Measurements from ENCODE around the gene ZRANB3.
"Not testable (repeated sequence)": the region's sequence is repeated elsewhere in the genome, so short reads cannot be mapped to it uniquely, and the experiment has no call there.

ZRANB3 gene

GRCh38 chr2:135335256-135335655, 195.8 kb downstream of the ZRANB3 start:
- DNase-seq (ENCODE audit: low read depth in 2 of 2) = no peak

GRCh38 chr2:135327146-135327545, 203.9 kb downstream of the ZRANB3 start:
- DNase-seq (ENCODE audit: low read depth in 2 of 2) = no peak

- no peak for DNase-seq (ENCODE audit: low read depth in 2 of 2)
These were observed 210.3 kb downstream of the ZRANB3 start for GRCh38 chr2:135320465-135321355.

DNA sequence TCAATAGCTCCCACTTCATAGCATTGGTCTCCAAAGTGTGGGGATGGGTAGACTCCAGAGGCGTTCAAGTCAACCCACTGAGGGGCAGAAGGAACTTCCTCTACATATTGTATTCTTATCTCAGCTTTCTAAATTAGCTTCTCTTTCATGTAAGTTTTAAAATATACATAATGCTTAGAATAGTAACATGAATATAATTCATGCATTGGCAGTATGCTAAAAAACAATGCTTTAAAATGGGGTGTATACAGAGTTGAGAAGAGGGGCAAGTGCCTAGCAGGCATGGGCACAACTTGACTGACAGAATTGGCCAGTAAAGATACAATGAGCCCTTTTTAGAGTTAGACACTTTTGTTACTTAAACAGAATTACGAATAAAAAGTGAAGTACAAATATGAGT, 212.2 kb downstream of the ZRANB3 start:
- DNase-seq (ENCODE audit: low read depth in 2 of 2) = no peak

DNA sequence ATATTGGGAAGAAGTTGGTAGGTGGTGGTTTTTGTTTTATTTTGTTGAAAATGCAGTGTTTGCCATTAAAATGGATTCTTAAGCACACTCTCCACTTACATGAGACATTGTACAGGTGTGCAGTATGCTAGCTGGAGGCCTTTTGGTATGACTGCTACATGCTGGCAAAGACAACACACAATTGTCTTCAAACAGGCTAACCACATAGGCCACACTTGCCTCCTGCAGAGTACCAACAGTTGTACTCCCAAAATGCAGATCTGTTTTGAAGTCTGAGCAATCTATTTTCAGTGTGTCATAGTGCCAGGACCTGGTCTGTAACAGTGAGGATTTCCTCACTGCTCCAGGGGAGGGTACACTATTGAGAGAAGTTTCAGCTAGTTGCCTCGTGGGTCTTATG, 213.6 kb downstream of the ZRANB3 start:
- DNase-seq (ENCODE audit: low read depth in 2 of 2) = no peak

DNA sequence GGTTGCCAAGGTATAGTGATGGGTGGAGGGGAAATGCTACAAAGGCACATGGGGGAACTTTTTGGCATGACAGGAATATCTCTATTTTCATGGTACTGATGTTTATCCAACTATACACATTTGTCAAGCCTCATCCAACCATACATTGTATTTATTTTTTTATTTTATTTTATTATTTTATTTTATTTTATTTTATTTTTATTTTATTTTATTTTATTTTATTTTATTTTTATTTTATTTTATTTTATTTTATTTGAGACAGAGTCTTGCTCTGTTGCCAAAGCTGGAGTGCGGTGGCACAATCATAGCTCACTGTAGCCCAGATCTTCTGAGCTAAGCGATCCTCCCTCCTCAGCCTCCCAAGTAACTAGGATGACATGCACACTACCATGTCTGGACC, 219.1 kb downstream of the ZRANB3 start:
- no peak for DNase-seq (ENCODE audit: low read depth in 2 of 2)

DNA sequence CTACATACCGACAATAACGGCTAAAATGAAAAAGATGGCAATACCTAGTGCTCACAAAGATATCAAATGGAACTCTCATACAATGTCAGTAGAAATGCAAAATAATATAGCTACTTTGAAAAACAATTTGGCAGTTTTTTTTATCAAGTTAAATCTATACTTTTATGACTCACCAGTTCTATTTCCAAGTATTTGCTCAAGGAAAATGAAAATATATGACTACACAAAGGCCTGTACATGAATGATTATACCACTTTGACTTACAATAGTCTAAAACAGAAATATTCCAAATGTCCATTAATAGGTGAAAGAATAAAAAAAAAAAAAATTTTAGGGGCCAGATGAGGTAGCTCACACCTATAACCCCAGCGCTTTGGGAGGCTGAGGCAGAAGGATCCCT, 219.8 kb downstream of the ZRANB3 start:
- DNase-seq (ENCODE audit: low read depth in 2 of 2) = no peak

DNA sequence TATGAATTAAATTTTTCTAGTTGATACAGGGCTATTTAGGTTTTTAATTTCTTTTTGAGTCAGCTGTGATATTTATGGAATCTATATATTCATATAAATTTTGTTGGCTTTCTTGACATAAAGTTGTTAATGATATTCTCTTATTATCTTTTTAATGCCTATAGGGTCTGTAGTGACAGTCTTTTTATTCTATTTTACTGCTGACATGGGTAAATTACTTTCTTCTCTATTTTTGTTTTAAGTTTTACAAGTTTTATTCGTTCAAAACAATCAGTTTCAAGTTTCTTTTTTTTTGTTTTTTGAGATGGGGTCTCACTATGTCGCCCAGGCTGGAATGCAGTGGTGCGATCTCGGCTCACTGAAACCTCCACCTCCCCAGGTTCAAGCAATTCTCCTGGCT, 226.3 kb downstream of the ZRANB3 start:
- no peak for DNase-seq (ENCODE audit: low read depth in 2 of 2)

DNA sequence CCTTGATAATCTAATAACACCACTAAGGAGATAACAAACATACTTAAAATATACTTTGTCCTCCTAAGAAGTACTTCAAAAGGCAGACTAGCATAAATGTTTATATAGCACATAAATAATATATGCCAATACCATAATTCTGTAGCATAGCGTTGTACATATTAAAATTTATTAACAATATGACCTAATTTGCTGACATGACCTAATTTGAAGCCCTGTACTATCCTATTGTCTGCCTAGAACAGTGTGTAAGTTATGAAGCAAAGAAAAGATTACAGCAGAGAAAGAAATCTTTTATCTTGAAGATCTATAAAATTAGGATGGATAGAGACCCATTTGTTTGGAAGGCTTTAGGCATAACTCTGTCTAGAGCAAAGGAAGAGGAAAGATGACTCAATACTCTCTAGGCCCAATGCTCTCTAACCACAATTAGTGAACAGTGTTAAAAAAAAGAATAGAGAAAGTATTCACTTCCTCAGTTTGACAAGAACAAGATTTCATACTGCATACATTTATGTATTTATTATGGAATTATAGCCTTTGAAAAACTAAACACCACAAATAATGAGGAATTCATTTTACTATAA, 231.3 kb downstream of the ZRANB3 start:
- no peak for DNase-seq (ENCODE audit: low read depth in 2 of 2)

DNA sequence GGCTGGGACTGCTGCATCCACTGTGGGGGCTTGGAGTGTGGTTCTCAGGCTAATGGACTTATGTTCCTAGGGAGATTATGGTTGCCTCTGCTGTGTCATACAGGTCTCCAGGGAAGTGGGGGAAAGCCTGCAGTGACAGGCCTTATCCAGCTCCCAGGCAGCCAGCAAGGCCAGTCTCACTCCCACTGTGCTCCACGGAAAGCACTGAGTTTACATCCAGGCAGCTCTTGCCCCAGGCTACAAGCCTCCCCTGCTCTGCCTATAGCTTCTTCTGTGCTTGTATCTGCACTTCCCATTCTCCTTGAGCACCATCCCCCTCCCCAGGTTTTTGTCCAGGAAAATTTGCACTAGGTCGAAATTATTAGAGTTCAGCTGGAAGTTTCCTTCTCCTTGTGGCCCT, 231.9 kb downstream of the ZRANB3 start:
- DNase-seq (ENCODE audit: low read depth in 2 of 2) = no peak

DNA sequence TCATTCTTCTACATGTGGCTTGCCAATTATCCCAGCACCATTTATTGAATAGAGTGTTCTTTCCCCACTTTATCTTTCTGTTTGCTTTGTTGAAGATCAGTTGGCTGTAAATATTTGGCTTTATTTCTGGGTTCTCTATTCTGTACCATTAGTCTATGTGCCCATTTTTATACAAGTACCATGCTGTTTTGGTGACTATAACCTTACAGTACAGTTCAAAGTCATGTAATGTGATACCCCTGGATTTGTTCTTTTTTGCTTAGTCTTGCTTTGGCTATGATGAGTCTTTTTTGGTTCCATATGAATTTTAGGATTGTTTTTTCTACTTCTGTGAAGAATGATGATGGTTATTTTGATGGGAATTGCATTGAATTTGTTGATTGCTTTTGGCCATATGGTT, 243.9 kb downstream of the ZRANB3 start:
- DNase-seq (ENCODE audit: low read depth in 2 of 2) = not testable (repeated sequence)

DNA sequence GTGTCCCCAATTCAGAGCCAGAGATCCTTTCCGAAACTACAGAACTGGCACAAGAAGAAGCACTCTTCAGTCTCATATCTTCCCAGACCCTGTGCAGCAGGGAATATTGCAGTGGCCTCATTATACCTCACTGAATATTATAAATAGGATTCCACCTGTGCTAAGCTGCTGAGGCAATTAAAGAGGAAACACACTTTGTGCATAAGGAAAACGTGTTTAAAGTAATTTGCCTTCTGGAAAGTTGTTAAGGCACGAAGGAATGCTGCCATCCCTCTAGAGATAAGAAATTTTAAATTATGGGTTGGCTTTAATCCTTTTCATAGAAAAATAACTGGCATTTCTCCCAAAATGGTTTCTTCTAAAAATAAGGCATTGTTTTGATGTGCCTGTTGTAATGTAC, 245.6 kb downstream of the ZRANB3 start:
- no peak for DNase-seq (ENCODE audit: low read depth in 2 of 2)

GRCh38 chr2:135281379-135281778, 249.6 kb downstream of the ZRANB3 start:
- DNase-seq (ENCODE audit: low read depth in 2 of 2) = no peak

GRCh38 chr2:135279209-135279608, 251.8 kb downstream of the ZRANB3 start:
- DNase-seq (ENCODE audit: low read depth in 2 of 2) = no peak

GRCh38 chr2:135276525-135276924, 254.5 kb downstream of the ZRANB3 start:
- no peak for DNase-seq (ENCODE audit: low read depth in 2 of 2)

DNA sequence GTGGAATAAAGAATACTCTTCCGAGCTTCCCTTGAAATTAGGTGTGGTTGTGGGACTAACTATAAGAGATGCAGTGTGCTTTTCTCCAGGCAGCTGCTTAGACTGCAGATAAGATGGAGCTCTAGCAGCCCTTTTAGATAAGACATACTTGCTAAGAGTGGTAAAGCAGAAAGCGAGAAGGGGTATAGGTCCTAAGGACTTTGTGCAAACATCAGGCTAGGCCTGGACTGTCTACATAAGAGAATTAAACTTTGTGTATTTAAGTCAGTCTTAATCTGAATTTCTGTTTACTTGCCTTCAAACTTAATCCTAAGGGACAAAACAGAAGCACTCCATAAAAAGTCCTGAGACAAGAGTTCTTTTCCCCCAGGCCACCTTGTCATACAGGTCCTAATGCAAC, 260.0 kb downstream of the ZRANB3 start:
- no peak for DNase-seq (ENCODE audit: low read depth in 2 of 2)

DNA sequence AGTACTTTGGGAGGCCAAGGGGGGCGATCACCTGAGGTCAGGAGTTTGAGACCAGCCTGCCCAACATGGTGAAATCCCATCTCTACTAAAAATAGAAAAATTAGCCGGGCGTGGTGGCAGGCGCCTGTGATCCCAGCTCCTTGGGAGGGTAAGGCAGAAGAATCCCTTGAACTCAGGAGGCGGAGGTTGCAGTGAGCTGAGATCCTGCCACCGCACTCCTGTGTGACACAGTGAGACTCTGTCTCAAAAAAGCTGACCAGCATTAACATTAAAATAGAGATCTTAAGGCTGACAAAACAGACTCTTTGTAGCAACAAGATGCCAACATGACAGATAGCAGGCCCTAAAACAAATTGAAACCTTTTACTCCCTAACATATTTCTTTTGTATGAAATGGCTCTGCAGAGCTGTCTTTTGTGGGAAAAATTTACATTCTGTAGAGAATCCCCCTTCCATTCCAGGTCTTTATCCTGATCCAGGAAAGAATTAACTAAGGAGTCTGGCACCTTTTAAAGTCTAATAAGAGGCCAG, 265.0 kb downstream of the ZRANB3 start:
- DNase-seq (ENCODE audit: low read depth in 2 of 2) = no peak

DNA sequence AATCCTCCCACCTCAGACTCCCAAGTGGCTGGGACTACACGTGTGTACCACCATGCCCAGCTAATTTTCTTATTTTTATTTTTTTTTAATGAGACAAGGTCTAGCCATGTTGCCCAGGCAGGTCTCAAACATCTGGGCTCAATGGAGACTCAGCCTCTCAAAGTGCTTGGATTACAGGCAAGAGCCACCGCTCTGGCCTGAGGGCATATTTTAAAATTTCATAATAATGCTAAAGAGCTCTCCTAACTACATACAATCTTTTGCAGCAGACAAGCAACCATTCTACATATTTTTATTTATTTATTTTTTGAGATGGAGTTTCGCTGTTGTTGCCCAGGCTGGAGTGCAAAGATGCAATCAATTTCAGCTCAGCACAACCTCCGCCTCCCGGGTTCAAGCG, 271.9 kb downstream of the ZRANB3 start:
- DNase-seq (ENCODE audit: low read depth in 2 of 2) = no peak

GRCh38 chr2:135258193-135258592, 272.8 kb downstream of the ZRANB3 start:
- DNase-seq (ENCODE audit: low read depth in 2 of 2) = no peak

DNA sequence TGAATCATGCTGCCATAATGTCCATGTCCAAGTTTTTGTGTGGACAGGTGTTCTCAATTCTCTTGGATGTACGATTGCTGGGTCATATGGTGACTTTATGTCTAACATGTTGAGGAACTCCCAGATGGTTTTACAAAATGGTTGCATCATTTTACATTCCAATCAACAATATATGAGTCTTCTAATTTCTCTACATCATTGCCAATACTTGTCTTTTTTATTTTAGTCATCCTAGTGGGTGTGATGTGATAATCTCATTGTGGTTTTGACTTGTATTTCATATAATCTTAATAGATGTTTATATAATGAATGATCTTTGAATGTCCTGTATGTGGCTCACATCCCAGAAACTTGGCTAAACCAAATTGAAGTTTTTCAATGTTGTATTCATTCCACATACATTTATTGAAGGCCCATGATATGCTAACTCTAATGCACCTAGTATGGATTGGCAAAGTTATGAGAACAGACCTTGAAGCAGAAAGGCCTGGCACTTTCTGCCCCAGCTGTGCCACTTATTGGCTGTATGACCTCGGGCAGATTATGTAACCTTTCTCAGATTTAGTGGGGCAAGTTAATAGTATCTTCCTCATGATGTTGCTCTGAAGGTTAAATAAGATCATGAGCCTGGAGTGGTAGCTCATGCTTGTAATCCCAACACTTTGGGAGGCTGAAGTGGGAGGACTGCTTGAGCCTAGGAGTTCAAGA, 273.5 kb downstream of the ZRANB3 start:
- DNase-seq (ENCODE audit: low read depth in 2 of 2) = no peak

GRCh38 chr2:135256531-135257260, 274.3 kb downstream of the ZRANB3 start:
- no peak for DNase-seq (ENCODE audit: low read depth in 2 of 2)

GRCh38 chr2:135255208-135255607, 275.8 kb downstream of the ZRANB3 start:
- no peak for DNase-seq (ENCODE audit: low read depth in 2 of 2)

All from stimulated activated CD8-positive, alpha-beta memory T cell treated with anti-CD3 and anti-CD28 coated beads, Interleukin-15, amount 100 ng/mL, for 48 hours (primary cell).